Activated CD4-positive, alpha-beta T cell treated with anti-CD3 and anti-CD28 coated beads for 36 hours (primary cell): ENCODE results near the gene LMO7. TPM values are rescaled to one million over a fixed set of nuclear protein-coding genes. Genes with fewer than 3 reads are reported as not detected.

Source experiments
- ATAC-seq: fragments of 200-7000 bp; cut with Tn5 transposase; one replicate; pipeline ENCODE4 v1.10.0; 2021; ENCODE audit warnings: mild to moderate bottlenecking, moderate library complexity
- CTCF ChIA-PET: fragments of 350-600 bp; sonication (Branson Sonifier 250); formaldehyde crosslinking; loops from one replicate; lab custom pipeline; 2021; ENCODE audit warnings: antibody characterized with exemption; lab: Charles Lee
- POLR2A ChIA-PET: fragments of 350-600 bp; sonication (Branson Sonifier 250); formaldehyde crosslinking; loops from one replicate; lab custom pipeline; 2021; ENCODE audit warnings: antibody characterized with exemption, inconsistent platforms; lab: Charles Lee
- DNase-seq: peaks from one replicate; pipeline ENCODE4 v3.0.0-alpha.2; 2020
- H3K27ac Mint-ChIP-seq: one replicate; pipeline ENCODE4 v1.8.0; 2021; ENCODE audit warnings: mixed read lengths
- H3K27me3 Mint-ChIP-seq: one replicate; pipeline ENCODE4 v1.8.0; 2021; ENCODE audit warnings: mixed read lengths
- H3K36me3 Mint-ChIP-seq: one replicate; pipeline ENCODE4 v1.8.0; 2021; ENCODE audit warnings: low read depth, mixed read lengths
- H3K4me1 Mint-ChIP-seq: one replicate; pipeline ENCODE4 v1.8.0; 2021; ENCODE audit warnings: mixed read lengths
- H3K4me3 Mint-ChIP-seq: one replicate; pipeline ENCODE4 v1.8.0; 2021; ENCODE audit warnings: mild to moderate bottlenecking, moderate library complexity, mixed read lengths
- H3K9me3 Mint-ChIP-seq: one replicate; pipeline ENCODE4 v1.8.0; 2021; ENCODE audit warnings: low read depth, mixed read lengths
- intact Hi-C, 2 experiments: fragments of 100-400 bp; cut with DNase I in 1 of 2; cut with micrococcal nuclease in 1 of 2; formaldehyde crosslinking; loops; one replicate each; pipeline versions ENCODE4 v1.14.2 to v1.15.1; 2022 to 2024; cut with DNase I, micrococcal nuclease
- total RNA-seq, 2 experiments: library from RNA; stranded (reverse); gene quantifications; one replicate each; pipeline ENCODE4 v1.2.3, GENCODE V29; 2021

The LMO7 gene
- total RNA-seq, 2 experiments from 2014 or later, result 11.7 to 15.5 TPM

DNA sequence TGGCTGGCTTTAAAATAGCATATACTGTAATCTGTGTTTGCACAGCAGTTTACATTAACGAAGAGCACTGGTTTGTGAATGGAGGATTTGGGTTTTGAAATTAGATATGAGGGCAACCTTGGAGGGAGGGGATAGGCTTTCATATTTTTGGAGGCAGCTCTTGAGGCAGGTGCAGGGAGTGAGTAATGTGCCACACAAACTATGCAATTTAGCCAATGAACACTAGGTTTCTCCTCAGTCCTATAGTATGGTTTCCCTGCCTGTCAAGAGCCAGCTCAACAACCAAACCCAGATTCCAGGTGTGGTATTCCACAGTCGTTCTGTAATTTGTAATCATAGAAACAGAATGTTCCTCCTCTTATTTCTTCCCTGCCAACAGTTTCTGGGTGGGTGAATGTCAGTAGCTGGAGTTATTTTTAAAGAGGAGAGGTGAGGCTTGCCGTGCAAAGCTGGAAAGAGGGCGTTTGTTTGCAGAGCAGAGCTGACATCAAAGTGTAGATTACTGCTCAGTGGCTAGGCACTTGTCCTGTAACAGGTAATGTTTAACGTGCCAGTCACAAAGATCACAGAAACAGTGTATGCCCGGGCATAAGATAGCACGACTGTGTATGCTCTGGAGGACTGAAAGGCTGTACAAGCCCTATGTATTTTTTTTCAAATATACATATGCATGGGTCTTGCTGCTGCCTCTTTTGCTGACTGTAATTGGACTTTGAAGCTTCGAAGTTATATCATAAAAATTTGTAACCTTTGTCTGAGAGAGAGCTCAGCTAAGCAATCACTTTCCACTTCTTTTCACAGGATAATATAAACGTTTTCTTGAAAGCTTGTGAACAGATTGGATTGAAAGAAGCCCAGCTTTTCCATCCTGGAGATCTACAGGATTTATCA is 124.2 kb downstream of the LMO7 start:
- peaks cover 6% of the 10 kb centered on the region for H3K36me3 Mint-ChIP-seq
- H3K27me3 Mint-ChIP-seq, result no peaks in the 10 kb centered on the region
- H3K27ac Mint-ChIP-seq, result peak overlapping the region; percentile 77
- peaks cover 71% of the 10 kb centered on the region for H3K4me1 Mint-ChIP-seq
- H3K4me3 Mint-ChIP-seq, result peak overlapping the region; percentile 60
- DNase-seq, result peak; percentile 16
- intact Hi-C loops, result loop anchor here (1.0 to 10.0 kb wide), 8 partner anchors 112 to 1232 kb away; partner anchors contain the start of genes CLN5 (in 1 of the 2), KCTD12 (in 1 of the 2), LMO7 (in 1 of the 2) and TBC1D4 (in 1 of the 2)
- H3K9me3 Mint-ChIP-seq, result no peaks in the 10 kb centered on the region
- ATAC-seq, result peak; percentile 74
- POLR2A ChIA-PET, result no interaction called here
- CTCF ChIA-PET, result interaction anchor here (0.6 to 4.2 kb wide), 12 partner anchors 9 to 238 kb away, joined by 3 to 20 read pairs (median 8); no protein-coding TSS in a partner anchor

DNA sequence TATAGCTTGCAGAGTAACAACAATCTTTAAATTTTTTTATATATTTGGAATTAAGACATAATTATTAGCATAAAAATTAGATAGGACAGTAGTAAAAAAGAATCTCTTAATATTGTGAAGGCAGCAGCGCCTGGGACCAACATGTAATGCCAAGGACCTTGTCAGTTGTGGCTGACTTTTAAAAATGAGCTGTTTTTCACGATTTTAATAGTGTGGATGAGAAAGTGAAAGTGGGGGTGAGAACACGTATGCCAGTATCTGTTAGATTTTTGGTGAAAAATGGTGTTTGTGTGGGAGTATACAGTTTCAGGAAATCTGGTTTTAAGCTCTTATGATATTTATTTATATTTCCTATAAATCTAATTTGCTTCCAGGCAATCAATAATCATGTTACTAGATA is 125.2 kb downstream of the LMO7 start:
- H3K4me1 Mint-ChIP-seq, result peaks cover 74% of the 10 kb centered on the region
- DNase-seq, result peak; percentile 37
- CTCF ChIA-PET, result interaction anchor here (0.7 to 4.2 kb wide), 13 partner anchors 9 to 108 kb away, joined by 3 to 20 read pairs (median 6); no protein-coding TSS in a partner anchor
- POLR2A ChIA-PET, result interaction anchor here (0.5 to 0.8 kb wide), 6 partner anchors 10 to 1731 kb away, joined by 3 to 5 read pairs (median 3); no protein-coding TSS in a partner anchor
- H3K9me3 Mint-ChIP-seq, result peaks cover 7% of the 10 kb centered on the region
- peaks cover 16% of the 10 kb centered on the region for H3K36me3 Mint-ChIP-seq
- peak overlapping the region; percentile 51 for H3K4me3 Mint-ChIP-seq
- H3K27ac Mint-ChIP-seq, result peak overlapping the region; percentile 62
- ATAC-seq, result peak; percentile 45
- no peaks in the 10 kb centered on the region for H3K27me3 Mint-ChIP-seq
- intact Hi-C loops, result loop anchor here (1.0 to 10.0 kb wide), 8 partner anchors 111 to 1231 kb away; partner anchors contain the start of genes CLN5 (in 1 of the 2), KCTD12 (in 1 of the 2), LMO7 (in 1 of the 2) and TBC1D4 (in 1 of the 2)

DNA sequence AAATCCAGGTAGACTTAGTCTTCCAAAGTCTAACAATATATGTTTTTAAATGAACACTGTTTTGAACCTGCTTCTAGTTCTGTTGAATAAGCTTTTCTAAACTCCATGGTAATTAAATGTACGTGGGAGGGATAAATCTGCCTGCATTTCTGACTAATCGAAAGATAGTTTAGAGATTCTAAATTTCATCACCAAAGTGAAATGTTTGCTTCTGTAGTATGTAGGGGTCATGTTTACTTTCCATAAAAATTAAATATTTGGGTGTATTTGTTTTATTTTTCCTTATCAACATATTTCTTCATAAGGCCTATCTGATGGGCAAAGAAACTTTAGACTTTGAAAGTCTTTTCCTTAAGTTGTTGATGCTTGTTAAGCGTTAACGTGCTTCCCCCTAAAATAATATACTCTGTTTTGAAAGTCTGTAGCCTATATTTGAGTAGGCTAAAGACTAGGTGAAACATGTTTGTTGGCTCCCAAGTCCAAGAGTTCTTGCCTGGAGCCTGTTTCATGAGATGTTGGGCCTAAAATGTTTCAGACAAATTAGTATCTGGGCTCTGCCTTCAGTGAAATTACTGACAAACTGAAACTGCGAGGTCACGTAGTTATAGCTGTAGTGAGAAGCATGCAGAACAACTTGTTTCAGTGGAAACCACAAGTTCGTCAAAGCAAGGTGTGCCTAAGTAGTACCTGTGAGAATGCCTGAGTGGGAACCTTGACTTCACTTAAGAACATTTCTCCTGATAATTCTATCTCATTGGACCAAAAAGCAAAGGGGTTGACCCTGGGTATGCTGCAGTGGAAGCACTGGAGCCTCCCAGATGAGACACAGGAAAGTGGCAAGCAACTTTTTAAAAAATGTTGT is 126.2 kb downstream of the LMO7 start:
- peaks cover 7% of the 10 kb centered on the region for H3K9me3 Mint-ChIP-seq
- peak overlapping the region; percentile 67 for H3K4me3 Mint-ChIP-seq
- H3K36me3 Mint-ChIP-seq, result peaks cover 16% of the 10 kb centered on the region
- H3K4me1 Mint-ChIP-seq, result peaks cover 75% of the 10 kb centered on the region
- peak; percentile 84 for ATAC-seq
- peak overlapping the region; percentile 94 for H3K27ac Mint-ChIP-seq
- ChIA-PET CTCF (interaction anchor here (1.1 to 4.2 kb wide), 9 partner anchors 8 to 107 kb away, joined by 3 to 20 read pairs (median 8); no protein-coding TSS in a partner anchor), POLR2A (interaction anchor here (0.6 to 0.7 kb wide), 2 partner anchors 47 to 77 kb away, joined by 3 to 4 read pairs; no protein-coding TSS in a partner anchor)
- no peaks in the 10 kb centered on the region for H3K27me3 Mint-ChIP-seq
- DNase-seq, result peak; percentile 51
- intact Hi-C loops, result loop anchor here (1.0 to 10.0 kb wide), 10 partner anchors 10 to 1230 kb away; partner anchors contain the start of genes CLN5 (in 1 of the 2), KCTD12 (in 1 of the 2), LMO7 (in 1 of the 2) and TBC1D4 (in 1 of the 2)

DNA sequence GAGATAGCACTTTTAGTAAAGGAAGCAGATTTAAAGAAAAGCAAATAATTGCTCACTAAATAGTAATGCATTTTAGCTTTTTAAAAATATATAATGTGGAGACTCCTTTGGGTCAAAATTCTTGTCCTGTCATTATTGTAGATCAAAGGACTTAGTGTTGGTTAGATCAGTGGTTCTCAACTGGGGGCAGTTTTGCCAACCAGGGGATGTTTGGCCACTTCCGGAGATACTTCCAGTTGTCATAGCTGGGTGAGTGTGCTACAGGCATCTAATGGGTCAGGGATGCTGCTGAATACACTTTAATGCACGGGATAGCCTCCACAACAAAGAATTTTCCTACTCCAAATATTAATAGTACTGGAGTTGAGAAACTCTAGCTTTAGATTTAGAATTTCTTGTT is 126.8 kb downstream of the LMO7 start:
- ChIA-PET POLR2A (no interaction called here), CTCF (interaction anchor here (1.7 to 4.2 kb wide), 3 partner anchors 9 to 67 kb away, joined by 3 to 20 read pairs (median 12); no protein-coding TSS in a partner anchor)
- DNase-seq (no peak), ATAC-seq (no peak)
- Mint-ChIP-seq H3K27ac (peak overlapping the region; percentile 94), H3K36me3 (peaks cover 16% of the 10 kb centered on the region), H3K9me3 (peaks cover 7% of the 10 kb centered on the region), H3K4me3 (peak overlapping the region; percentile 67), H3K27me3 (no peaks in the 10 kb centered on the region), H3K4me1 (peaks cover 75% of the 10 kb centered on the region)
- intact Hi-C loops, result loop anchor here (1.0 to 10.0 kb wide), 10 partner anchors 9 to 1229 kb away; partner anchors contain the start of genes CLN5 (in 1 of the 2), KCTD12 (in 1 of the 2), LMO7 (in 1 of the 2) and TBC1D4 (in 1 of the 2)

DNA sequence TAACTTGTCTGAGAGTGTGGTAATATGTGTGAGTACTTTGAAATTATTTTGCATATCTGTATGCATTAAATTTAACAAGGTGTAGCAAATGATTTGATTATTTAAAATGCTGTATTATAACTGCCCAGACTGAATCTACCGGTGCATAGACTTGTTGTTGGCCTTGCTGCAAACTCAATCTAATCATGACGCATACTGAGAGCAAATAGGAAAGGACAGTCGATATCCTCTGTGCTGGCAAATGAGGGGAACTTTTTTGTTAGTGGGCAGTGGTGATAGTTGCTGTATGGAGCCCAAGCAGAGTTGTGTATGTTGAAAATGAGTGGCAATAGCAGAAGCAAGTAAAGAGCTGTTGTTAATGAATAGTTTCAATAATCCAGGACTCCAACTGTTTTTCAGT is 127.4 kb downstream of the LMO7 start:
- ATAC-seq, result no peak
- H3K9me3 Mint-ChIP-seq, result peaks cover 7% of the 10 kb centered on the region
- CTCF ChIA-PET, result interaction anchor here (0.8 to 4.2 kb wide), 3 partner anchors 9 to 281 kb away, joined by 6 to 20 read pairs (median 12); partner anchors contain the start of gene TBC1D4
- H3K36me3 Mint-ChIP-seq, result peaks cover 16% of the 10 kb centered on the region
- no peak for DNase-seq
- POLR2A ChIA-PET, result no interaction called here
- H3K4me3 Mint-ChIP-seq, result no peak overlapping the region
- intact Hi-C loops, result loop anchor here (5.0 to 10.0 kb wide), 7 partner anchors 109 to 1229 kb away; partner anchors contain the start of genes CLN5 (in 1 of the 2), KCTD12 (in 1 of the 2), LMO7 (in 1 of the 2) and TBC1D4 (in 1 of the 2)
- H3K27me3 Mint-ChIP-seq, result no peaks in the 10 kb centered on the region
- no peak overlapping the region for H3K27ac Mint-ChIP-seq
- peaks cover 74% of the 10 kb centered on the region for H3K4me1 Mint-ChIP-seq

DNA sequence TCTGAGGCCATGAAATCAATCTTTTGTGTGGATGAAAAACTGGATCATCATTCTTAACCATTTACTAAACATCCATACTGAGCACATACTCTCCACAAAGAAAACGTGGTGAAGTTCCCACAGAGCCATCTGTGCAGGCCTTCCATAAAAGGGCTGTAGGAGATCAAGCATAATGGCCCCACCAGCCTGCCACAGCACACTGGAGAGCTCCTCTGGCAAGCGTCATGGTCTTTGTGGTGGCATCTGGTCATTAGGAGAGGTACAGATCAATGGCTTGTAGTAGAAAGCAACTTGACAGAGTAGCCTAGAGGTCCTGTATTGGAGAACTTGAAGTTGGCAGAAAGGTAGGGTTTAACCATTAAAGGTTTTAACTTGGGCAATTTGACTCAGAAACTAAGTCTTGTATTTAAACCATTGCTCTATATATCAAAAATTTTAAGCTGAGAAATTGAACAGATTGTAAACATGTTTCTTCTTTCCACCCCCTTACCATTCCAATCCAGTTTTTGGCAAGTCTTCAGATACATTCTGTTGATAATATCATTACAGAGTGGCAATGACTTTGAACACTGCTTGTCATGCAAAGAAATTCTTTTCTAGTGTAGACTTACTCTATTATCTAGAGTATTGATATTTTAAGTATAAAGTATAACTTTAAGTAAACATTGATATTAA is 128.3 kb downstream of the LMO7 start:
- H3K27ac Mint-ChIP-seq, result peak overlapping the region; percentile 58
- DNase-seq (no peak), ATAC-seq (no peak)
- peaks cover 74% of the 10 kb centered on the region for H3K4me1 Mint-ChIP-seq
- POLR2A ChIA-PET, result no interaction called here
- CTCF ChIA-PET, result interaction anchor here (0.6 to 3.9 kb wide), 3 partner anchors 8 to 282 kb away, joined by 3 to 12 read pairs (median 6); partner anchors contain the start of gene TBC1D4
- peaks cover 7% of the 10 kb centered on the region for H3K9me3 Mint-ChIP-seq
- no peaks in the 10 kb centered on the region for H3K27me3 Mint-ChIP-seq
- no peak overlapping the region for H3K4me3 Mint-ChIP-seq
- H3K36me3 Mint-ChIP-seq, result peaks cover 16% of the 10 kb centered on the region
- intact Hi-C loops, result loop anchor here (5.0 to 10.0 kb wide), 7 partner anchors 108 to 1228 kb away; partner anchors contain the start of genes CLN5 (in 1 of the 2), KCTD12 (in 1 of the 2), LMO7 (in 1 of the 2) and TBC1D4 (in 1 of the 2)

DNA sequence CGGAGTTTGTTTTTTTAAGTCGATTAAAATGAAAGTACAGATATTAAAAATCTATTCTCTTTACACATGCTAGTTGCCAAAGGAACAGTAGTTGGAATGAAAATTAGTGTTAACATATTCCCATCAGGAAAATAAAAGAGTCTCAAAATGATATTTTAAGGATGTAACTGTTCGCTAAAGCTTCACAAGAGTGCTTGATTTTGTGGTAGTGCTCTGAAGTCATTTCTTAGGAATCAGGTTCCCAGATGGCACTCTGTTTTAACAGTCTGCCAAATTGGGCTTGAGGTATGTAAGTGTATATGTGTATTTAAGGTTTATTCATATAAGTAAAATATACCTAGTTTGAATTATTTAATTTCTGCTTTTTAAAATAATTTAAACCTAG is 128.8 kb downstream of the LMO7 start:
- ChIA-PET POLR2A (no interaction called here), CTCF (interaction anchor here (0.6 to 0.7 kb wide), 2 partner anchors 14 to 16 kb away, joined by 3 read pairs; no protein-coding TSS in a partner anchor)

DNA sequence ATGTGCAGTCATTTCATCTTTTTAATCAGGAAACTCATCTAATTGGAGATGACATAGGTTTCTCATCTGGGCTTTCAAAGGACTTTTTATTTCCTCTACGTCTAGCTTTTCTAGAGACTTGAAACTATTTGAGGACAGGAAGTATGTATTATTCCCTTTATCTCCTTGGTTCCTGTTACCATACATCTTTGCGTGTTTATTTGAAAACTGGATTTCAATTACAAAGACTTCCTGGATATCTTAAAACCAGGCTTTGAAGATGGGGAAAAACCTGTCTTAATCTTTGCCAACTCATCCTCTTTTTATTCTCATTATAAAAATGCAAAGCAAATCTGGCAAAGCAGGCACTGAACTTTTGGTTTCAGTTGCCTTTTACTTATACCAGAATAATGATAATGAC is 130.5 kb downstream of the LMO7 start:
- Mint-ChIP-seq H3K4me1 (peaks cover 70% of the 10 kb centered on the region), H3K4me3 (no peak overlapping the region), H3K36me3 (peaks cover 16% of the 10 kb centered on the region), H3K9me3 (peaks cover 7% of the 10 kb centered on the region), H3K27ac (peak overlapping the region; percentile 39), H3K27me3 (no peaks in the 10 kb centered on the region)
- ChIA-PET POLR2A (no interaction called here), CTCF (interaction anchor here (1.0 to 1.4 kb wide), 2 partner anchors 10 to 29 kb away, joined by 3 read pairs; no protein-coding TSS in a partner anchor)
- intact Hi-C loops, result loop anchor here in 1 of 2 experiments (10.0 kb wide), 1 partner anchor 212 kb away; no protein-coding TSS in a partner anchor
- no peak for DNase-seq
- ATAC-seq, result peak; percentile 18

More for the DNA sequence above, 128.8 kb downstream of the LMO7 start:
- Mint-ChIP-seq H3K27ac (no peak overlapping the region), H3K4me1 (peaks cover 71% of the 10 kb centered on the region), H3K9me3 (peaks cover 7% of the 10 kb centered on the region), H3K27me3 (no peaks in the 10 kb centered on the region), H3K4me3 (no peak overlapping the region), H3K36me3 (peaks cover 16% of the 10 kb centered on the region)
- intact Hi-C loops, result loop anchor here (5.0 to 10.0 kb wide), 7 partner anchors 107 to 1227 kb away; partner anchors contain the start of genes CLN5 (in 1 of the 2), KCTD12 (in 1 of the 2), LMO7 (in 1 of the 2) and TBC1D4 (in 1 of the 2)
- no peak for ATAC-seq
- no peak for DNase-seq

DNA sequence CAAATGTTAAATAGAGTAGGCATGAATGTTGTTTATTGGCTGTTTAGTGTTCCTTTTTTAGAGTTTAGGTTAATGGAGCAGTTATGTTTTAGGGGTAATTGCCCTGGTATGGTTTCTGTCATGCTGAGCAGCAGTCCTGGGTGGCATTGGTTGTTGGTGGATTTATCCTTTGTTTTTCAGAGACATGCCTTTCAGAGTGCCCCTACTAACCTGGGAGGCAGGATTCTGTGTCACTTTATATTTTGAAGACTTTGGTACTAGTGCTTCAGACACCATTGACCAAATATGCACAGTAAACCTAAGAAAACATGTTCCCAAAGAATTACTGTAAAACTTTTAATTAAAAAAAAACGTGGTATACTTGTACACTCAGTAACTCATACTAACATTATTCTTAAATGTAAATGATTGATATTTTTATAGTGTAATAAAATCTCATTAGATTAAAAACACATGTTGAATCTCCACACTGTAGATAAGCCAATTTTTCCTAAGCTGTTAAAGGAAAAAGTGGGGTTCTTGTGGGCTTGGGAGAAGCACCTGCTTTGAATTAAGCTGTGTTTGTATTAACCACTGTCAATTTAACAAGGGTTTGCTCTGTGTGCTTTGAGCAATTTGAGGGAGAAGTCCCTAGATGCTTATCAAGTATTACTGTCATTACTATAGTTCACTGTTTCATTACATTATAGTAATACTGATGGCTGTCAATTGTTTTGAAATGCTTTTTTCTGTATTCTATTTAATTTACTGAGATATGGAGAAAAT is 133.2 kb downstream of the LMO7 start:
- H3K27me3 Mint-ChIP-seq, result no peaks in the 10 kb centered on the region
- POLR2A ChIA-PET, result no interaction called here
- peaks cover 13% of the 10 kb centered on the region for H3K9me3 Mint-ChIP-seq
- DNase-seq, result no peak
- H3K4me1 Mint-ChIP-seq, result peaks cover 66% of the 10 kb centered on the region
- H3K4me3 Mint-ChIP-seq, result no peak overlapping the region
- intact Hi-C loops, result loop anchor here in 1 of 2 experiments (10.0 kb wide), 1 partner anchor 215 kb away; no protein-coding TSS in a partner anchor
- H3K36me3 Mint-ChIP-seq, result peaks cover 22% of the 10 kb centered on the region
- CTCF ChIA-PET, result interaction anchor here (1.5 kb wide), 1 partner anchor 101 kb away, joined by 8 read pairs; no protein-coding TSS in a partner anchor
- ATAC-seq, result no peak
- H3K27ac Mint-ChIP-seq, result no peak overlapping the region
